DND-41 (cell line): ENCODE measurements around the gene NAV1.

Experiments
- EZH2 ChIP-seq: IDR thresholded peaks from 3 replicates; pipeline ENCODE4 v1.6.1; 2012; ENCODE audit warnings: borderline replicate concordance, low read depth, mild to moderate bottlenecking, moderate library complexity, low read length, inconsistent platforms; ENCODE audit not compliant: severe bottlenecking
- TF ChIP-seq, protein P1 (sequence below): IDR thresholded peaks from 2 replicates; pipeline ENCODE4 v1.5.1; 2012; ENCODE audit warnings: borderline replicate concordance, low read length, moderate library complexity, mild to moderate bottlenecking; ENCODE audit not compliant: poor library complexity, severe bottlenecking; ENCODE audit errors: extremely low read depth

GRCh38 chr1:201501812-201502510, 37.0 kb upstream of the NAV1 start:
- TF ChIP-seq, protein P1, sequence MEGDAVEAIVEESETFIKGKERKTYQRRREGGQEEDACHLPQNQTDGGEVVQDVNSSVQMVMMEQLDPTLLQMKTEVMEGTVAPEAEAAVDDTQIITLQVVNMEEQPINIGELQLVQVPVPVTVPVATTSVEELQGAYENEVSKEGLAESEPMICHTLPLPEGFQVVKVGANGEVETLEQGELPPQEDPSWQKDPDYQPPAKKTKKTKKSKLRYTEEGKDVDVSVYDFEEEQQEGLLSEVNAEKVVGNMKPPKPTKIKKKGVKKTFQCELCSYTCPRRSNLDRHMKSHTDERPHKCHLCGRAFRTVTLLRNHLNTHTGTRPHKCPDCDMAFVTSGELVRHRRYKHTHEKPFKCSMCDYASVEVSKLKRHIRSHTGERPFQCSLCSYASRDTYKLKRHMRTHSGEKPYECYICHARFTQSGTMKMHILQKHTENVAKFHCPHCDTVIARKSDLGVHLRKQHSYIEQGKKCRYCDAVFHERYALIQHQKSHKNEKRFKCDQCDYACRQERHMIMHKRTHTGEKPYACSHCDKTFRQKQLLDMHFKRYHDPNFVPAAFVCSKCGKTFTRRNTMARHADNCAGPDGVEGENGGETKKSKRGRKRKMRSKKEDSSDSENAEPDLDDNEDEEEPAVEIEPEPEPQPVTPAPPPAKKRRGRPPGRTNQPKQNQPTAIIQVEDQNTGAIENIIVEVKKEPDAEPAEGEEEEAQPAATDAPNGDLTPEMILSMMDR = no peak
- TF ChIP-seq EZH2 = no peak
